Astrocyte (in vitro differentiated cells and primary cell): ENCODE results near the gene NSD2.

Experiments
- EZH2 ChIP-seq: IDR thresholded peaks from 2 replicates; pipeline ENCODE4 v1.6.1; 2012; ENCODE audit warnings: mild to moderate bottlenecking, low read length, inconsistent platforms; ENCODE audit not compliant: insufficient read depth
- TF ChIP-seq, protein P1 (sequence below): IDR thresholded peaks from 2 replicates; pipeline ENCODE4 v1.5.1; 2011; ENCODE audit warnings: low read depth, mild to moderate bottlenecking, inconsistent platforms, low read length, moderate library complexity; ENCODE audit not compliant: insufficient read depth

DNA sequence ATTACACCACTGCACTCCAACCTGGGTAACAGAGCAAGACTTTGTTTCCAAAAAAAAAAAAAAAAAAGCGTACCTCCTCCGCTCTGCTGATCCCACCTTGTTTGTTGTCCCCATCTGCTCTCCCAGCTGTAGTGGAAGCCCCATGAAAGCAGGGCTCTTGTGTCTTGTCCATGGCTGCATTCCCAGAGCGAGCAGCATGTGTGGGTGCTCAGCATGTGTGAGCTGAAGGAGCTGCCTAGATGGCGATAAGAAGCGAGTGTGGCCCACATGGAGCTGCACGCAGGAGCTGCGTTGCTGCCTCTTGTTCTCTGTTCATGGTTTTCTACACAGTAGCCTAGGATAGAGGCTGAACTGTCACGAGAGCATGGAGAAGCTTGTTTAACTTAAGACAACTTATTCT lies 12.4 kb downstream of the NSD2 start:
- TF ChIP-seq, protein P1, sequence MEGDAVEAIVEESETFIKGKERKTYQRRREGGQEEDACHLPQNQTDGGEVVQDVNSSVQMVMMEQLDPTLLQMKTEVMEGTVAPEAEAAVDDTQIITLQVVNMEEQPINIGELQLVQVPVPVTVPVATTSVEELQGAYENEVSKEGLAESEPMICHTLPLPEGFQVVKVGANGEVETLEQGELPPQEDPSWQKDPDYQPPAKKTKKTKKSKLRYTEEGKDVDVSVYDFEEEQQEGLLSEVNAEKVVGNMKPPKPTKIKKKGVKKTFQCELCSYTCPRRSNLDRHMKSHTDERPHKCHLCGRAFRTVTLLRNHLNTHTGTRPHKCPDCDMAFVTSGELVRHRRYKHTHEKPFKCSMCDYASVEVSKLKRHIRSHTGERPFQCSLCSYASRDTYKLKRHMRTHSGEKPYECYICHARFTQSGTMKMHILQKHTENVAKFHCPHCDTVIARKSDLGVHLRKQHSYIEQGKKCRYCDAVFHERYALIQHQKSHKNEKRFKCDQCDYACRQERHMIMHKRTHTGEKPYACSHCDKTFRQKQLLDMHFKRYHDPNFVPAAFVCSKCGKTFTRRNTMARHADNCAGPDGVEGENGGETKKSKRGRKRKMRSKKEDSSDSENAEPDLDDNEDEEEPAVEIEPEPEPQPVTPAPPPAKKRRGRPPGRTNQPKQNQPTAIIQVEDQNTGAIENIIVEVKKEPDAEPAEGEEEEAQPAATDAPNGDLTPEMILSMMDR: no peak
- no peak for TF ChIP-seq EZH2
